ENCODE measurements around the gene CYP2J2. TPM values are rescaled to one million over a fixed set of nuclear protein-coding genes. Genes with fewer than 3 reads are reported as not detected.
"Not testable (repeated sequence)": the region's sequence is repeated elsewhere in the genome, so short reads cannot be mapped to it uniquely, and the experiment has no call there.

Gene CYP2J2, protein sequence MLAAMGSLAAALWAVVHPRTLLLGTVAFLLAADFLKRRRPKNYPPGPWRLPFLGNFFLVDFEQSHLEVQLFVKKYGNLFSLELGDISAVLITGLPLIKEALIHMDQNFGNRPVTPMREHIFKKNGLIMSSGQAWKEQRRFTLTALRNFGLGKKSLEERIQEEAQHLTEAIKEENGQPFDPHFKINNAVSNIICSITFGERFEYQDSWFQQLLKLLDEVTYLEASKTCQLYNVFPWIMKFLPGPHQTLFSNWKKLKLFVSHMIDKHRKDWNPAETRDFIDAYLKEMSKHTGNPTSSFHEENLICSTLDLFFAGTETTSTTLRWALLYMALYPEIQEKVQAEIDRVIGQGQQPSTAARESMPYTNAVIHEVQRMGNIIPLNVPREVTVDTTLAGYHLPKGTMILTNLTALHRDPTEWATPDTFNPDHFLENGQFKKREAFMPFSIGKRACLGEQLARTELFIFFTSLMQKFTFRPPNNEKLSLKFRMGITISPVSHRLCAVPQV
- not detected in 2 replicates for total RNA-seq (2014; rRNA removed; shearing (Covaris generic))

DNA sequence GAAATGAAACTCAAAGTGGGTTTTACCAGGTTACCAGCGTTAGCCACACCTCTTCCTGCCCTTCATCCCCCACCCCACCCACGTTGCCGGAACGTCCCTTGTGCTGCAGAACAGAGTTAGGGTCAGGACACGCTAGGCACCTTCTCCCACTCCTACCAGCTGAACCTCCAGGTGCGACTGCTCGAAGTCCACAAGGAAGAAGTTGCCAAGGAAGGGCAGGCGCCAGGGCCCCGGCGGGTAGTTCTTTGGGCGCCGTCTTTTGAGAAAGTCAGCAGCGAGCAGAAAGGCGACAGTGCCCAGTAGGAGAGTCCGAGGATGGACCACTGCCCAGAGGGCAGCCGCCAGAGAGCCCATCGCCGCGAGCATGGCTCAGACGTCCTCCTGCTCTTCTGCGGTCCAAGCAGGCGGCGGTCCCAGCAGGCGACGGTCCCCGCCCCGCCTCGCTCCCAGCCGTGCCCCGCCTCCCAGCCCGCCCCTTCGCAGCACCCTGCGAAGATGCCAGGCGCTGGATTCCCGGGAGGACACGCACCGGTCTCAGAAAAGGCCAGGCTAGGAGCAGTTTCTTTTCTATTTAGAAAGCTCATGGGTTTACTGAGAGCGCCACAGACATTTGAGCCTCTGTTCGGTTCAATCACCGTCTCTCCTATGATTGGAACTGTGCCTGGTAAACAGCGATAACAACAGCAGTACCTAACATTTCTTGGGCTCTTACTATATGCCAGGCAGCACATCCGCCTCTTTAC is at the start of gene CYP2J2:
TSS of gene CYP2J2 (minus strand) at position 393 of the 743 bp plus-strand sequence. CDS start at position 366, 27 bp downstream.
- DNase-seq (ENCODE audit: low spot score), result peak; percentile 11
- in situ Hi-C loops (cut with HindIII; ENCODE audit: low sequenced_read_pairs), result no loop called here

DNA sequence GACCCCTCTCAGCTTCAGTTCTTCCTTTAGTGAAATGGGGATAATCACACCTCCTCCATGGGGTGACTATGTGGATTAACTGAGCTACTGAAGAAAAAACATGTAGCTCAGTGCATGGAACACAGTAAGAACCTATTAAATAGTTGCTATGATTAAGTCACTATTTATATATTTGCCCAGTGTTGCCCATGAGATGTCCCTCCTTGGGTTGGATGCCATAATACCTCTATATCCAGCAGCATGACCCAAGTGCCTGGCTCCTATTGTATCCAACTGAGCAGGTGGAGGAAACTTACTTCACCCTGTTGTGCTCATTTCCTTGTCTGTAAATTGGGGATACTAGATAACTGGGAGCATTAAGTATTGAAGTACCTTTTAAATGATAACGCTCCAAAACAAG is 47.1 kb upstream of the CYP2J2 start:
- in situ Hi-C loops (cut with HindIII; ENCODE audit: low sequenced_read_pairs), result no loop called here

DNA sequence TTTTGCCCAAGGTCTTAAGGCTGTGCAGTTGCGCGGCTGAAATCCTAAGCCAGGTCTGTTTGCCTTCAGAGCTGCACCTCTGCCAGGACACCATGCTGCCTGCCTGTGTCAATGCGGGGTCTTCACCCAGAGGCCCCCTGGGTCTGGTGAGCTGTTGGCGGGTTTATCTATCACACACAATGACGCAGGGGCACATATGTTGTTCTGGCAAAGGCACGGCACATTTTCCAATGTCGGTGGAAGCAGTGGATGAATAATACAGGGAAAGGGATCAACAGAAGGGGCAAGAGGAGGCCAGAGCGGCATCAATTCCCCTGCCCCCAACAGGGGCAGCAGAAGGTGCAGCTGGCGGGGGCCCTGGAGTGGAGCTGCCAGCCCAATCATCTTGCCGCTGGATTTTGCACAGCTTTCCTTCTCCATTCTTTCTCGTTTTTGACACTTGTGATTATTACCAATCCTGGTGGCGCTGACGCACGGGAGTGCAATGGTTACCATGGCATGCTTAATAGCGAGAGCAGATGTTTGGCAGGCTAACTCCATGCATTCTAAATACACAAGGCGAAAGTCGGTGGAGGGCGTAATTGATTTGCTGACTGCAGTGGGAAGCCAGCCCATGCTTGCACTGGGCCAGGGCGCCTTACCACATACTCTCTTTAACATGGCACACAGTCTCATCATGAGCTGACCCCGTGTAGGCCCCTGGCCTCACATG is 45.8 kb upstream of the CYP2J2 start:
- in situ Hi-C loops (cut with HindIII; ENCODE audit: low sequenced_read_pairs), result no loop called here

More for the DNA sequence above, 47.1 kb upstream of the CYP2J2 start:
- DNase-seq (ENCODE audit: low spot score), result no peak

DNA sequence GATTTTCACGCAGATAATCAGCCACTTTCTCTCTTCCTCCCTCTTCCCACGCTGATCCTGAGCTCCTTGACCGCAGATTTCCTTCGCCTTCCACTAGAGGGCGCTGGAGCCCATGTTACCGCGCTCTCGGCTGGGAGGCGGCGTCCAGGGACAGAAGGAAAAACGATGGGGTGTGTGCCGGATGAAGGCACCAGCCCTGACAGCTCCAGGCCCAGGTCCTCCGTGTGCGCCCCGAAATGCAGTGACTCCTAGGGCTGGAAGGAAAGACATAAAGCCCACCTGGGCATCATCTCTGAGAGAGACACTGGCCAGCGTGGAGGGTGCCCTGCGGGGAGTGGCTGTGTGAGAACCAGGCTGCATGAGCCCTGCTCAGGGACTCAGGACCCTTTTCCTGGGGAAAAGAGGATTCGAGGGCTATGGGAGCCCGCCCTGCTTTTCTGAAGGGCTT is 44.9 kb upstream of the CYP2J2 start:
- DNase-seq (ENCODE audit: low spot score), result peak; percentile 88
- in situ Hi-C loops (cut with HindIII; ENCODE audit: low sequenced_read_pairs), result no loop called here

More for the DNA sequence above, 45.8 kb upstream of the CYP2J2 start:
- DNase-seq (ENCODE audit: low spot score), result peak; percentile 50

DNA sequence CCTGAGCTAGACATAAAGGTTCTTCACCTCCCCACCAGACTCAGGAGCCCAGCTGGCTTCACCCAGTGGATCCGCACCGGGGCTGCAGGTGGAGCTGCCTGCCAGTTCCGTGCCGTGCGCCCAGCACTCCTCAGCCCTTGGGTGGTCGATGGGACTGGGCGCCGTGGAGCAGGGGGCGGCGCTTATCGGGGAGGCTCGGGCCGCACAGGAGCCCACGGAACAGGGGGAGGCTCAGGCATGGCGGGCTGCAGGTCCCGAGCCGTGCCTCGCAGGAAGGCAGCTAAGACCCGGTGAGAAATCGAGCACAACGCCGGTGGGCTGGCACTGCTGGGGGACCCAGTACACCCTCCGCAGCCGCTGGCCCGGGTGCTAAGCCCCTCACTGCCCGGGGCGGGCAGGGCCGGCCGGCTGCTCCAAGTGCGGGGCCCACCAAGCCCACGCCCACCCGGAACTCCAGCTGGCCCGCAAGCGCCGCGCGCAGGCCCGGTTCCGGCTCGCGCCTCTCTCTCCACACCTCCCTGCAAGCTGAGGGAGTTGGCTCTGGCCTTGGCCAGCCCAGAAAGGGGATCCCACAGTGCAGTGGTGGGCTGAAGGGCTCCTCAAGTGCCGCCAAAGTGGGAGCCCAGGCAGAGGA is 43.1 kb upstream of the CYP2J2 start:
- in situ Hi-C loops (cut with HindIII; ENCODE audit: low sequenced_read_pairs); DNase-seq (ENCODE audit: low spot score): not testable (repeated sequence)

DNA sequence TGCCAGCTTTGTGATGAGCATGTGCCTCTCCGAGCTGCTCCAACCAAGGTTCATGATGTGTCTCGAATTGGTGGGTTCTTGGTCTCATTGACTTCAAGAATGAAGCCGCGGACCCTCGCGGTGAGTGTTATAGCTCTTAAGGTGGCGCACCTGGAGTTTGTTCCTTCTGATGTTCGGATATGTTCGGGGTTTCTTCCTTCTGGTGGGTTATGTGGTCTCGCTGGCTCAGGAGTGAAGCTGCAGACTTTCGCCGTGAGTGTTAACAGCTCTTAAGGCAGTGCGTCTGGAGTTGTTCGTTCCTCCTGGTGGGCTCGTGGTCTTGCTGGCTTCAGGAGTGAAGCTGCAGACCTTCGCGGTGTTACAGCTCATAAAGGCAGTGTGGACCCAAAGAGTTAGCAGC is 42.2 kb upstream of the CYP2J2 start:
- DNase-seq (ENCODE audit: low spot score); in situ Hi-C loops (cut with HindIII; ENCODE audit: low sequenced_read_pairs): not testable (repeated sequence)

DNA sequence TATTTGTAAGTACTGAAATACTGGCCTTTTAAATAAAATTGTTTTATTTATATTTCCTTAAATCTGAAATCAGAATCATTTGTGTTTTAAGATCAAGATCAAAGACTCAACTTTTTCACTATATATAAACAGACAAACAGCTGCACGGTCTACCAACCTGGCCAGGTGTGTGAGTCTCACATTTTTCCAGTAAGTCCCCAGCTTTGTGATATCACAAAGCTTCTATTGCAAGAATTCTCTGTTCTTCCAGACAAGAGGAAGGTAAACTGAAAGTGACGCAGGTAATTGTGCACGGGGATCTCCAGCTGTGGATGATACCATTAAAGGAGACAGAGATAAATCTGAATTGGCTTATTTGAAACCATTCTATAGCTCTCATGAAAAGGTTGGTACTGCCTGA is 41.2 kb upstream of the CYP2J2 start:
- in situ Hi-C loops (cut with HindIII; ENCODE audit: low sequenced_read_pairs), result no loop called here
- DNase-seq (ENCODE audit: low spot score), result no peak

DNA sequence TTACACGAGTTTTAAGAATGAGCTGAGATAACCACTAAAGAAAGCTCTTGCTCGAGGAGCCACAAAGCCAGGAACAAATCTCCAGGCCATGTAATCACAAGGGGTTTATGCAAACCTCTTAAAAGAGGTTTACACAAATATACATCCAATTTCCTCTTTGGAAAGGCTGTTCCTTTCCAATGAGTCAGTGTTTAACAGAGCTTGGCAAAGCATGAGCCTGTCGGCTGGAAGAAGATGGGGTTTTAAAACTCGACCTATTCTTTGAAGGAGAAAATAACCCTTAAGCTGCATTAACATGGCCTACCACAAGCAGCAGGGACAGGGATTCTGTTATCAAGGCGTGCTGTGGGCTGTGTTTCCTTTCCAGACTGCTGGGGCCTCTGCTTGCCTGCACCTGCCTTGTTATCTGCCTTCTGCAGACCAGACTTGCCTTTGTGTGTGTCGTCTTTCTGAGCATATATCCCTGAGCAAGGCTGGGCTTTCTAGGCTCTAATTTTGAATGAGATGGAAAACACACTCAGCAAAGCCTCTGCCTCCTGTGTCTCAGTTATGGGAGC is 40.6 kb upstream of the CYP2J2 start:
- no peak for DNase-seq (ENCODE audit: low spot score)
- in situ Hi-C loops (cut with HindIII; ENCODE audit: low sequenced_read_pairs), result no loop called here

DNA sequence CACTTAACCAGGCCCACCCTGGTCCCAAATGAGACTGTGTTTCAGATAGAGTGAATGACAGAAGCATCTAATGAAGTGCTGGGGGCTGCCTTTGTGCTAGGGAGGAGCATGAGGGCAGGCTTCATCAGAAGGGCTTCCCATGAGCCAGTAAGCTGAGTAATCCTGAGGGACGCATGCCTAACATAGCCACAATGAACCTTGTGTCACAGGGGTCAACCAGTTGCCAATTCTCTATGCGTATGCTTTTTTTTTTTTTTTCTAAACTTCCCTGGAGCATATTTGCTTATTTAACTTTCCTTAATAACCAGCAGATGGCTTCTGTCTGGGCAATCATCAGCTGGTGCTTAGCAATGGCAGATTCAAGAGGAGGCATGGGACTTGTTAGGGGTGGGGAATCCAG is 25.5 kb upstream of the CYP2J2 start:
- in situ Hi-C loops (cut with HindIII; ENCODE audit: low sequenced_read_pairs), result no loop called here
- no peak for DNase-seq (ENCODE audit: low spot score)

DNA sequence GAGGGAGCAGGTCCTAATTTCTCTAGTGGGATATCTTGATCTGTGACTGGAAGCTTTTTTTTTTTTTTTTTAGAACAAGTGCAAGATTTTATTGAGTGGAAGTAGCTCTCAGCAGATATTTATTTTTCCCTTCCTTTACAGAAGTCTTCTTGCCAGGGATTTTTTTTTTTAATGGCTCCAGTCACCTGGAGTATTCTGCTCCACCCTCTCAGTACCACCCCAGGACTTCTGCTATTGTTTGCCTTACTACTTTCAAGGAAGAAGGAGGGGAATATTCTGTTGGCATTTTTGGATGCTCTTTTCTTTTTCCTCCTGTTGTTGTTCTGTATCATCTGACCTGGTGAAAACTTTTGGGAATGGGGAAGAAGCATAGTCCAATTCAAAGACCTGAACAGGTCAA is 23.1 kb upstream of the CYP2J2 start:
- in situ Hi-C loops (cut with HindIII; ENCODE audit: low sequenced_read_pairs), result no loop called here

DNA sequence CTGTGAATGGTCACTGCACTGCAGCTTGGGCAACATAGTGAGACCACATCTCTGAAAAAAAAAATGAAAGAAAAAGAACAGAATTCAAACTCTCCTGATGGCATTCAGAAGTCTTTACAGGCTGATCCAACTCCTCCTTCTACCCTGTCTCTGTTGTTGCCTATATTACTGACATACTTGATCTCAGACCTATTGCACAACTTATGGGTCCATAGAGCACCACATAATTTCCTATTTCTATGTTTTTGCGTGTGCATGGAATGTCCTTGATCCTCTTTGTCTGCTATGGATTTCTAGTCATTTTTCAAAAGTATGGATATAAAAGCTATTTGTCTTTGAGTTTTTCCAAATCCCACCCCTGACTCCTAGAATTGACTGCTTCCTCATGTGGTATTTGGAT is 22.4 kb upstream of the CYP2J2 start:
- DNase-seq (ENCODE audit: low spot score), result no peak
- in situ Hi-C loops (cut with HindIII; ENCODE audit: low sequenced_read_pairs), result no loop called here

More for the DNA sequence above, 23.1 kb upstream of the CYP2J2 start:
- DNase-seq (ENCODE audit: low spot score), result no peak

DNA sequence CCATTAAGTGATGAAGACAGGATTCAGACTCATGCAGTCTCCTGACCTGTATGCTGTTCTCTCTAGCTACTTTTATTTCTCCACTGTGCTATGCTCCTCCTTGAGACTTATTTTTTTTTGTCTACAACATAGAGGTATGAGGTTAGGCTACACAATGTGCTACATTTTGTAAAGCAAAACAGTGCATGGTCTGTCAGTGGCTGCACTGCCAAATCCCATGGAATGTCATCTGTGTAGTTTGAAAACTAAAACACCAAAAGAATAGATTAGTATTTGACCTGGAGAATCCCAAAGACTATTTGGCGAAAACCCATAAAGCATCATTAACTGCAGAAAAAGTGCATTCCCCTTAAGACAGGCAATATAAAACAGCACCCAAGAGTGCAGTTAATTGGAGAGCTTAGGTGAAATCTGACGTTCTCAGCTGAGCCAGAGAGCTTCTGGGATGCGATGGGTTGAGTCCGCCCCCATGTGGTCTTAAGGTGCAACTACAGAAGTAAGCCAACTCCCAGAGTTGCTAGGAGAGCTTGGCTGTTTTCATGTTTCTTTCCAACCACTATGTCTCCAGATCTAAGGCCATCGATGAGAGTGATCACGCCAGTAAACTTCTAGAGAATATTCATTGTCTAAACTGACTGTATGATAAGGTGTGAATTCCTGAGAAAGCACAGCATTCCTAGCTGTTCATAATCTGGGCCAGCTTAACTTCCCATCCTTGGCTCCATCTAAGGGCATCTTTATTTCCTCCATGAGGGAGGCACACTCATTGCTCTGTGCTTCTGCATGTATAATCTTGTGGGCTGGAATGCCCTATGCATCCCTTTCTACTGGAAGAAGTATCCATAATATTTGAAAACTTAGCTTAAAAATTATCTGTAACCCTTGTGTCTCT is 20.7 kb upstream of the CYP2J2 start:
- in situ Hi-C loops (cut with HindIII; ENCODE audit: low sequenced_read_pairs), result no loop called here

DNA sequence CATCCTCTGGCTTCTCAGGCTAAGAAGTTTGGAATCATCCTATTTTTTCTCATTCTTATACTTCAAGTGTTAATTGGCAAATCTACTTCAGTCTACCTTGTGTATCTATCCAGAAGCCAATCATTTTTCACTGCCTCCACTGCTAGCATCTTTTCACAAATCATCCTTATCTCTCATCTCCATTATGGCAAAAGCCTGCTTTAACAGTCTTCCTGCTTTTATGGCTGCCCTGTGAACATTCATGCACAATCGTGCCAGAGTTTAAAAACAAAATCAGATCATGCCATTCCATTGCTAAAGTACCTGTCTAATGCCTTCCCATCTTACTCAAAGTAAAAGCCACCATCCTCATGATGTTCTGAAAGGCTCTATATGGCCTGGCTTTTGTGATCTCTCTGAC is 19.2 kb upstream of the CYP2J2 start:
- no peak for DNase-seq (ENCODE audit: low spot score)
- in situ Hi-C loops (cut with HindIII; ENCODE audit: low sequenced_read_pairs), result no loop called here

More for the DNA sequence above, 20.7 kb upstream of the CYP2J2 start:
- DNase-seq (ENCODE audit: low spot score), result peak; percentile 76

DNA sequence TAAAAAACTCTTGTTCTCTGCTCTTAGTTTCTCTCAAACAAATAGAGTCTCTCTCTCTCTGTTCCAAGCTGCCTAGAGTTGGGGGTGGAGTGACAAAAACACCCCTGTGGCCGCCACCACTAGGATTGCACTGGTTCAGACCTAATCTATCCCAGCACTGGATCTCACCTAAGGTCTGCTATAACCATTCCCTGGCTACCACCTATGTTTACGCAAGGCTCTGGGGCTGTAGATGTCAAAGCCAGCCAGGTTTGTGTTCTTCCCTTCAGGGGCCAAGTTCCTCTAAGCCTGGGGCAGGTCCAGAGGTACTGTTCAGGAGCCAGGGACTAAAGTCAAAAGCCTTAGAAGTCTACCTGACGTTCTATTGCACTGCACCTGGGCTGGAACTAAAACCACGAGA is 12.8 kb upstream of the CYP2J2 start:
- in situ Hi-C loops (cut with HindIII; ENCODE audit: low sequenced_read_pairs), result no loop called here
- DNase-seq (ENCODE audit: low spot score), result no peak

DNA sequence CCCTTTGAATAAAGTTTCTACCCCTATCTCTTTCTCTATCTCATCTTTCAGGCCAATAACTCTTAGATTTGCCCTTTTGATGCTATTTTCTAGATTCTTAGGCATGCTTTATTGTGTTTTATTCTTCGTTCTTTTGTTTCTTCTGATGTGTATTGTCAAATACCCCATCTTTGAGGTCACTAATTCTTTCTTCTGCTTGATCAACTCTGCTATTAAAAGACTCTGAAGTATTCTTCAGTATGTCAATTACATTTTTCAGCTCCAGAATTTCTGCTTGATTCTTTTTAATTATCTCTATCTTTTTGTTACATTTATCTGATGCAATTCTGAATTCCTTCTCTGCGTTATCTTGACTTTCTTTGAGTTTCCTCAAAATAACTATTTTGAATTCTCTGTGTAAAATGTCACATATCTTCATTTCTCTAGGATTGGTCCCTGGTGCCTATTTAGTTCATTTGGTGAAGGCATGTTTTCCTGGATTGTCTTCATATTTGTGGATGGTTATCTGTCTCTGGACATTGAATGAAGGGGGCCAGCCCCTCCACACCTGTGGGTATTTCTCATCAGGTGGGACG is 11.2 kb upstream of the CYP2J2 start:
- in situ Hi-C loops (cut with HindIII; ENCODE audit: low sequenced_read_pairs), result no loop called here
- no peak for DNase-seq (ENCODE audit: low spot score)

DNA sequence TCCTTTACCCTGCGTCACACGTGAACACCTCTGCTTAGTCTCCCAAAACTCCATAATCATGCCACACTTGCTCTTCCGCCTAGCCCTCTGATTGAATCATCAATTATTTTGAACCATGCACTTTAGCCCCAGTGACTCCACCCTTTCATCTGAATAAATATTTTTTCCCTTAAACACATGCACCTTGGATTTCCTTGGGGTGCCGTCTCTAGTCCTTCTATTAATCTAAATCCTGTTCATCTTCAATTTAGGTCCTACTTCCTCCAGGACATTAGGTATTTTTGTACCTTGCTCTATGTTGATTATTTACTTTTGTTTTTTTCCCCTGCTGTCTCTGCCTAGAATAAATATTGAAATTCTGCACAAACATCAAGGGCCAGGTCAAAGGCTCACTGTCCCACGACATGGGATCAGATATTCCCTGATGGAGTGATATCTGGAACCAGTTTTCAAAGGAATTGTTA is 9.8 kb upstream of the CYP2J2 start:
- DNase-seq (ENCODE audit: low spot score), result no peak
- in situ Hi-C loops (cut with HindIII; ENCODE audit: low sequenced_read_pairs), result no loop called here

DNA sequence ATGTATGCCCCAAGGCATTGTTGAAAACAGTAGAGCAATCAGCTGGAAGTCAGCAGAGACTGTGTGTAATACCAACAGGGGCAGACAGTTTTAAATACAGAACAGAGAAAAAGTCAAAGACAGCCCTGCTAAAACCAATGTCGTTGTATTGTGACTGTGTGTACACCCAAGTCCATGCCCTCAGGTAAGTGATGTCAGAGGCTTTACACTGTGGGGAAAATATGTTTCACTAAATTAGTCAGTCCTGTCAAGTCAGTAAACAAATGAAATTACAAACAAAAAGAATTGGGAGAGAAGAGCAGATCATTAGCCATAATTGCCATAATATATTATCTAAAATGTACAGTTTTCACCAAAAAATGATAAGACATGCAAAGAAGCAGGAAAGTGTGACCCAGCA is 2.4 kb upstream of the CYP2J2 start:
- in situ Hi-C loops (cut with HindIII; ENCODE audit: low sequenced_read_pairs), result no loop called here

More for the DNA sequence above, 2.4 kb upstream of the CYP2J2 start:
- no peak for DNase-seq (ENCODE audit: low spot score)

All from G401 (cell line).